Fibroblast of mammary gland (primary cell): ENCODE results near the gene ALDH16A1.

Source experiments
- DNase-seq: peaks from one replicate; pipeline ENCODE4 v3.0.0-alpha.2; 2010; ENCODE audit warnings: low read depth
- H3K4me3 ChIP-seq: 2 replicates; pipeline ENCODE4 v1.5.1; 2011; ENCODE audit warnings: low read depth, mild to moderate bottlenecking, low read length, moderate library complexity; ENCODE audit not compliant: control insufficient read depth
- TF ChIP-seq, protein P1 (sequence below): conservative IDR thresholded peaks from 2 replicates; pipeline ENCODE4 v1.5.1; 2011; ENCODE audit warnings: low read depth, low read length, inconsistent platforms; ENCODE audit not compliant: control insufficient read depth, insufficient read depth

The ALDH16A1 gene

DNA sequence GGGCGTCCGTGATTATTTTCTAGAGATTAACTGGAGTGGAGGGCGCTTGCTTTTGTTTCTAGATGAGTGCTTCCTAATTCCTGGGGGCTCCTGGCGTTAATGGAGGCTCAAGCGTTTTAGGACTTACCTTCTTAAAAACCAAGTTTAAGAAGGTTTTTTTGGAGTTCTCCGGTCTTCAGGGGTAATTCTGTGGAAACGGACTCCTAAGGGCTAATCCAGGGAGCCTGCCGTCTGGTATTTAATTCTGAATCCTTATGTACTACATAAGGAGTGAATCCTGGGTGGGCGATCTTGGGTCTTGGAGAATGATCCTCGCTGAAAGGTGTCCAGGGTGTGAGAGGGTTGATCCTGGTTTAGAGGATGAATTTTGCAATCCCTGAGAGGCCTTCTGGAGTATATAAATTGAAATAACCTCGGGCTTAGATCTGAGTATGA is 43.6 kb downstream of the ALDH16A1 start:
- DNase-seq = no peak
- TF ChIP-seq, protein P1, sequence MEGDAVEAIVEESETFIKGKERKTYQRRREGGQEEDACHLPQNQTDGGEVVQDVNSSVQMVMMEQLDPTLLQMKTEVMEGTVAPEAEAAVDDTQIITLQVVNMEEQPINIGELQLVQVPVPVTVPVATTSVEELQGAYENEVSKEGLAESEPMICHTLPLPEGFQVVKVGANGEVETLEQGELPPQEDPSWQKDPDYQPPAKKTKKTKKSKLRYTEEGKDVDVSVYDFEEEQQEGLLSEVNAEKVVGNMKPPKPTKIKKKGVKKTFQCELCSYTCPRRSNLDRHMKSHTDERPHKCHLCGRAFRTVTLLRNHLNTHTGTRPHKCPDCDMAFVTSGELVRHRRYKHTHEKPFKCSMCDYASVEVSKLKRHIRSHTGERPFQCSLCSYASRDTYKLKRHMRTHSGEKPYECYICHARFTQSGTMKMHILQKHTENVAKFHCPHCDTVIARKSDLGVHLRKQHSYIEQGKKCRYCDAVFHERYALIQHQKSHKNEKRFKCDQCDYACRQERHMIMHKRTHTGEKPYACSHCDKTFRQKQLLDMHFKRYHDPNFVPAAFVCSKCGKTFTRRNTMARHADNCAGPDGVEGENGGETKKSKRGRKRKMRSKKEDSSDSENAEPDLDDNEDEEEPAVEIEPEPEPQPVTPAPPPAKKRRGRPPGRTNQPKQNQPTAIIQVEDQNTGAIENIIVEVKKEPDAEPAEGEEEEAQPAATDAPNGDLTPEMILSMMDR = no peak
- H3K4me3 ChIP-seq = peak overlapping the region; percentile 100

DNA sequence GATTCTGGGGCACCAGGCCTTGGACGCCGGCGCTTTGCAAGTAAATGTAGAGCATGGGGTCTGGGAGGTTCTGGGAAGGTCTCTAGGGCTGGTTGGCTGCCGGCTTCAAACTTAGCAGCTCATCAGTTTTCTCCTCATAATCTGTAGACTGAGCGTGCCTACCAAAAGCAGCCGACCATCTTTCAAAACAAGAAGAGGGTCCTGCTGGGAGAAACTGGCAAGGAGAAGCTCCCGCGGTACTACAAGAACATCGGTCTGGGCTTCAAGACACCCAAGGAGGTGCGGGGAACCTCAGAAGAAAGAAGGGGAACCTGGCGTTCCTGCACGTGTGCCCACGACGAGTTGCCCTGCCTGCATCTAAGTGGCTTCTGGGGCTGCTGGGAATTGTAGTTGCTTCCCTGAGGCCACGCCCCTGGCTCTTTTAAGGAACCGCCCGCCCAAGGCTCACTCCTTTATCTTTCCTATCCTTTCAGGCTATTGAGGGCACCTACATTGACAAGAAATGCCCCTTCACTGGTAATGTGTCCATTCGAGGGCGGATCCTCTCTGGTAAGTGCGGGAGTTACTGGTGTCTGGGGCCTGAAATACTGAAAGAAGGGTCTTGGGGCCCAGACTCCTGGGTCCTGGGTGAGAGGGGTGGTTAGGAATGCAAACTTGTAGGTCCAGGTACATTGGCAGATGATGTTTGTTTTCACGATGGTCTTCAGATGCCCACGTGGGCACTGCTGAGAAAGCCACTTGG is 44.2 kb downstream of the ALDH16A1 start:
- TF ChIP-seq, protein P1 = no peak
- DNase-seq = peak; percentile 65
- H3K4me3 ChIP-seq = peak overlapping the region; percentile 100

GRCh38 chr19:49497789-49498103 is 44.7 kb downstream of the ALDH16A1 start:
- TF ChIP-seq, protein P1 = no peak
- no peak for DNase-seq
- H3K4me3 ChIP-seq = peak overlapping the region; percentile 100

DNA sequence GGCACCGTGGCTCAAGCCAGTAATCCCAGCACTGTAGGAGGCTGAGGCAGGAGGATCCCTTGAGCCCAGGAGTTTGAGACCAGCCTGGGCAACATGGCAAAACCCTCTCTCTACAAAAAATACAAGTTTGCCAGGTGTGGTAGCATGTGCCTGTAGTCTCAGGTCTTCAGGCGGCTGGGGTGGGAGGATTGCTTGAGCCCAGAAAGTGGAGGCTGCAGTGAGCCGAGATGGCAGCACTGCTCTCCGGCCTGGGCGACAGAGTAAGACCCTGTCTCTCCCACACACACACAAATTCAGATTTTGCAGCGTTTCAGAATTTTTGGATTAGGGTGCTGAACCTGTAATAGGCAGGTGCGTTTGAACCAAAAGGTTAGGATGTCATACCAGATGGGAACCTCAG is 45.5 kb downstream of the ALDH16A1 start:
- TF ChIP-seq, protein P1 = no peak
- H3K4me3 ChIP-seq = peak overlapping the region; percentile 1
- no peak for DNase-seq

DNA sequence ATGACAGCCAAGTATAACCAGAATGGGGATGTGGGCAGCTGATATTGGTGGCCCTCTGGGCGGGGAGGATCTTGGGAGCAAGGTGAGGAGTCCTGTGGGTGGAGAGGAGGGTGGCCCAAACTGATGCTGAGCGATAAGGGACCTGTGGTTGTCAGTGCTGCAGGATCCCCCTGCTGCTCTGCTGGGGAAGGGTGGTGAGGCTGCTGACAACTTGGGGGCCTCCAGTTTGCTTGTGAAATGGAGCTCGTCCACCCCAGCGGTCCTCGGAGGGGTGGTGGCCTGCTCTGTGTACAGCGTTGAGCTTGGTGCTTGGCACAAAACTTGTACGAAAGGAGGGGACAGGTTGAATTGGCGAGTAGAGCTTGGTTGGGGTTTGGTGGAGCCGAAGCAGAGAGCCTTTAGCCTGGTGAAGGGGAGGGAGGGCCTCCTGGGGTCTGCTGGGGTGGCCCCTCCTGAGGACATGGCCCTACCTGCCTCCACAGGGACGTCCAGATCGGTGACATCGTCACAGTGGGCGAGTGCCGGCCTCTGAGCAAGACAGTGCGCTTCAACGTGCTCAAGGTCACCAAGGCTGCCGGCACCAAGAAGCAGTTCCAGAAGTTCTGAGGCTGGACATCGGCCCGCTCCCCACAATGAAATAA is 46.1 kb downstream of the ALDH16A1 start:
- TF ChIP-seq, protein P1 = no peak
- DNase-seq = no peak
- no peak overlapping the region for H3K4me3 ChIP-seq

DNA sequence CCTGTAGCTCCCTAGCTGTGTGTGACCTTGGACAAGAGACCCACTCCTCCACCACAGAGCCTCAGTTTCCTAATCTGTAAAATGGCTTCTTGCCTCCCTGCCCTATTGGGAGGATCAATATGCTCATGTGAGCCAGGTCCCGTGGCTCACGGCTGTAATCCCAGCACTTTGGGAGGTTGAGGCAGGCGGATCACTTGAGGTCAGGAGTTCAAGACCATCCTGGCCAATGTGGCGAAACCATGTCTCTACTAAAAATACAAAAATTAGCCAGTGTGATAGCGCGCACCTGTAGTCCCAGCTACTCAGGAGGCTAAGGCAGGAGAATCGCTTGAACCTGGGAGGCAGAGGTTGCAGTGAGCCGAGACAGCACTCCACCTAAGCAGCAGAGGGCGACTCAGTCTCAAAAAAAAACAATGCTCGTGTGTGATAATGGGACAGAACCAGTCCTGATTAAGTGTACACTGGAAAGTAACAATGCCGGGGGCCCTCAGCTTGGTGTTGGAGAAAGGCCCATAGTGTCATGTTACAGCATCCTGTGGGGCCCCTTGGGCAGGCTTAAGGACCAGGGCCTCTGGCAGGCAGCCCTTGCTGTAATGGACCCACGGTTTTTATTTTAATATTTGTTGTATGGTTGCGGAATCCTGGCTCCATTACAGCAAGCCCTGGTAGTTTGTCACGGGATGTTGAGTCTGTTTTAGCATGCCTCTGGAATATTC is 50.0 kb downstream of the ALDH16A1 start:
- no peak overlapping the region for H3K4me3 ChIP-seq
- peak; percentile 83 for DNase-seq
- TF ChIP-seq, protein P1 = peak; percentile 55
